K562 treated with DMSO at 1 percent for 24 hours (cell line): ENCODE measurements around the gene IKZF4. TPM values are rescaled to one million over a fixed set of nuclear protein-coding genes. Genes with fewer than 3 reads are reported as not detected.

Source experiments
- total RNA-seq: library from RNA; unstranded; fragments of 300-600 nt; gene quantifications from 2 replicates; pipeline ENCODE4 v1.2.3, GENCODE V29; 2022; ENCODE audit warnings: low read depth; ENCODE audit not compliant: insufficient read depth

Gene IKZF4
- total RNA-seq: 26.2 and 31.1 TPM in 2 replicates

DNA sequence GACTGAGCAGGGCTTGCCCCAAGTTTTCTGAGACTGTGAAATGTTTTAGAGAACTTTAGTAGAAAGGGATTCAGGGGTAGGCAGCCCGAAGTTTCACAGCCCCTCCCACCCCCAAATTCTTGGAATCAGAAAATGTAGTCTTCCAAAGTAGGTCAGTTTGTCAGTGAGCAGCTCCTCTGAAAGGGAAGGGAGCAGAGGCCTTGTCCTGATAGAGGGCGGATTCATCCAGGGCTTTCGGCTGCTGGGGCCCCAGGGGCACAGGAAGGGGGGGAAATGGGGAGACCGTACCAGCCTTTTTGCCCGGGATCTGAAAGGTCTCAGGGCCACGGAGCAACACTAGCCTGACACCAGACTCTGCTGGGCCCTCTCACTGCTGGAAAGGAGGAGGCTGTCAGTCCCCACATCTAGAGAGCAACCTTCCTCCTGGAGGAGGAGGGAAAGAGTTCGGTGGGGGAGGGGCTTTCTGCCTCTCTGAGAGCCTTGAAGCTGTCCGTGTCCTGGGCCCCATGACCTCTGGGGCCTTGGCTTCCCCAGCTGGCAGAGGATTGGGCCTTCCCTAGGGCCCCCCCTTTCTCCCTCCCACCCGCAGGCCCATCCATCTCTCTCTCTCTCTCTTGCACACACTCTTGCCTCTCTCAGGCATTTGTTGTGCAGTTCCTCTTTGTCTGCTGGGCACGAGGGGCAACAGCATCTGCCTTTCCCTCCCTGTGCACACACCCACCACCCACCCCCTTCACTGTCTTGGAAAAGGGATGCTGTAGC lies at the start of gene IKZF4:
Gene IKZF4 (plus strand): TSS at position 621 of the 762 bp plus-strand sequence. CDS start 451 bp downstream, outside the sequence.

DNA sequence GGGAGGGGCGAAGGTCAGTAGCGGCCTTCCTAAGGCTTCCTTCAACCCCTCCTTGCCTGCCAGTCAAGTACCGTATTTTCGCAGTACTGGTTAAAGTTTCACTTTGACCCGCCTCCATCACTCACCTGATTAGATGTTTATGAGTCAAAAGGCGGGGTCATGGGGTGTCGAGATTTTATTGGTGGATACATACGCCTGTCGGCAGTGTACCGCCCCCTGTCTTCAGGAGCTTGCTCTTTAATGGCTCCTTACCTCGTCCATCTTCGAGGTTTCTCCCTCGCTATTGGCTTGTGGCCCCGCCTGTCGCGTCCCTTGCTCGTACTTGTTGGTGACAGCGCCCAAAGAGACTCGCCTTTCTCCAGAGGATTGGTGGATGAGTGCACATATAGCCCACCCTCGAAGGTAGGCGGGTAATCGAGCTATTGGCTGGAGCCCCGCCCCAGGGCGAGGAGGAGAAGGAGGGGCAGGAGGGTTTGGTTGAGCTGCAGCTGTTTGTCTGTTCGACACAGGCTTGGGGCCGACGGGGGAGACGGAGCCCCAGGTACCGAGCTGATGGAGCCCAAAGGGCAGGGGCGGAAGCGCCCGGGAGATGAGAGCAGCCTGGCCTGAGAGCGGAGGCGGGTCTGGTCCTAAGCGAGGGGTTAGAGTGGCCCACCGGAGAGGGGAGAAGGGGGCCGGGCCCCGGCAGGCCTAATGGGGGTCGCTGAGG lies 47.1 kb upstream of the IKZF4 start, which contains the start of gene RAB5B:
Gene RAB5B (plus strand): TSS at position 480 of the 709 bp plus-strand sequence. CDS start 12,883 bp downstream, outside the sequence.

DNA sequence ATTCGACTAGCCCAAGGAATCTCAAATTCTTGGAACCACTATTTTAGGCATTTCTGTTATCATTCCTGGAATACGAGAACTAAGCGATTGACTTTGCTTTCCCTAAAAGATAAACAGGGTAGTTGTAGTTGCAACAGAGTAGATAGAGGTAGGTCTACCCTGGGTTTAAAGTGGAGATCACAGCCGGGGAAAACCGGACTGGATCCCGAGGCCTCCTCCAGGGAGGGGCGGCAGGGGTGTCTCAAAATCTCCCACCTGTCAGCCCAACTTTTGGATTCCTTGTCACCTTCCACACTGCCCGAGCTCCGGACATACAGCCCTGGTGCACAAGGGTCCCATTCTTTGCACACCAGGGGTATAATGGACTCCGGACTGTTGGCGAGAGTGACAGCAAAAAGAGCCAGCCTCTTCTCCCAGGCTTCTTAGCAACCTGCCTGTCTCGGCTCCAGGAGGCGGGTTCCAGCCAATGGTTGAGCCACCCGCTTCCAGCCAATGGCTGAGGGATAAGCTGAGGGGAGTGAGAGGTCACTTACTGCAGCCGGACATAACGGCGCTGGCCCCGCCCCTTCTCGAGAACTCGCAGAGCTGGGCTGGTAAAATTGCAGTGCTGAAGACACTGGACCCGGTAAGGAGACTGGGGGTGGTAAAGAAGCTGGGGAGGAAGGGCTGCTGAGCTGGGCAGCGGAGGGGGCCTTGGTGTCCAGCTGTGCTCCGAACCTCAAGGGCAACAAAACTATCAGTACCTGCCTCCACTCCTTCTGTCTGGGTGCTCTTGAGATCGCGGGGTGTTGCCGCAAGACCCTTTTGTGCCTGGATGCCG lies 23.9 kb upstream of the IKZF4 start, which contains the start of gene SUOX:
Gene SUOX (plus strand): TSS at position 562 of the 820 bp plus-strand sequence. CDS start 4,946 bp downstream, outside the sequence.

DNA sequence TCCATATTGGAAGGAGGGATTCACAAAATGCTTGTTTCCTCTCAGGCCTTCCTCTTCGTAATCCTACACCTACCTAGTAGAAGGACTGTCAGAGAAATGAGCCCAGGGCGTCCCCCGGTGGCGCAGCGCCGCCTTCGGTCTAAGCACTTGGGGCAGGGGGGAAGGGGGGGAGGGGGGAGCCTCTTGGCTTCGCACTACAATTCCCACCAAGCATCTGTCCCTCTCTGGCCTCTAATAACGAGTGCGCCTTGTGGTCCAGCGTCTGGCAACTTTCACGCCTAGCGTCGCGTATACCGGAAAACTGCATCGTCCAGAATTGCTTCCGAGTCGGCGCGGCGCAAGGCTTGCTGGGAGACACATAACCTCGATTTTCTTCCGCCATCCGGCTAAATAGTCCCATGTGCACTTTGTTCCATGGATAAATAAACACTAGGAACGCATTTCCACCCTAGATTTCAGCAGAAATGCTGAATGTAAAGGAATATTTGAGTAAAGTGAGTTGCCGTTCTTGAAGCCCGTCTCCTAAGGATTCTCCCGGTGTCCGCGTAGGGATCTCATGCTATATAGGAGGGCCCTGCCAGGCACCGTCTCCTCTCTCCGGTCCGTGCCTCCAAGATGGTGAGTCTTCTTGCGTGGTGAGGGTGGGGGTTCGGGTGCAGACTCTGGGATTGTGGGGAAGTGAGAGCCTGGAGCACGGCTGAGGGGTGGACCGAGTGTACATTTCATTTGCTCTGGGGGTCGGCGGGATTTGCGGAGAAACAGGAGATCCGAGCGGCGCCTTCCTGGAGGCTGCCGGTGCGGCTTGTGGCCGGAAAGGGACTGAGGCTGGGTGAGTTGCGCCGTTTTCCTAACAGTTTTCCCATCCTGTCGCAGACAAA lies 20.9 kb downstream of the IKZF4 start, which contains the start of gene RPS26:
Gene RPS26 (plus strand): TSS at position 367 of the 878 bp plus-strand sequence. CDS start 249 bp downstream, at position 616.

DNA sequence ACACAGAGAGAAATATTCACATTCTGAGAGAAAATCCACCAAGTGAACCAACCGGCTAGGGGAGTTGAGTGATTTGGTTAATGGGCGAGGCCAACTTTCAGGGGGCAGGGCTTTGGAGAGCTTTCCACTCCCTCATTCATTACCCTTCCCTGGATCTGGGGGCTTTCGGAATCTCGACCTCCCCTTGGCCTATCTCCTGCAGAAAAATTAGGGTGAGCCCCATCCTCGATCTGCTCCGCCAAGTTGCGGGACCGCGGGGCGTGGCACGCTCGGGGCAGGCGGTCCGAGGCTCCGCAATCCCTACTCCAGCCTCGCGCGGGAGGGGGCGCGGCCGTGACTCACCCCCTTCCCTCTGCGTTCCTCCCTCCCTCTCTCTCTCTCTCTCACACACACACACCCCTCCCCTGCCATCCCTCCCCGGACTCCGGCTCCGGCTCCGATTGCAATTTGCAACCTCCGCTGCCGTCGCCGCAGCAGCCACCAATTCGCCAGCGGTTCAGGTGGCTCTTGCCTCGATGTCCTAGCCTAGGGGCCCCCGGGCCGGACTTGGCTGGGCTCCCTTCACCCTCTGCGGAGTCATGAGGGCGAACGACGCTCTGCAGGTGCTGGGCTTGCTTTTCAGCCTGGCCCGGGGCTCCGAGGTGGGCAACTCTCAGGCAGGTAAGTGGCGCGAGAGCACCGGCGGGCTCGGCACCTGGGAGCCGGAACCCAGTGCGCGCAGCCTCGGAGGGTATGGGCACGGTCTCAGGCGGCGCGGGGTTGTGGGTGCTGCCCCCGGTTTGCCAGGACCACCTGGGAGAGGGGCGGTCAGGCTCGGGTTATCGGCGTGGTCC lies 59.1 kb downstream of the IKZF4 start, which contains the start of gene ERBB3:
Gene ERBB3 (plus strand): TSS at position 443 of the 833 bp plus-strand sequence. CDS start 136 bp downstream, at position 579.

Other genes starting within 250 kb of the IKZF4 start
- gene SARNP, start 203.3 kb upstream of the IKZF4 start, total RNA-seq: 69.0 and 84.4 TPM in 2 replicates
- 29.6 and 36.3 TPM in 2 replicates for gene ORMDL2, start 203.0 kb upstream of the IKZF4 start, total RNA-seq
- 22.0 and 22.8 TPM in 2 replicates for gene DNAJC14, start 191.5 kb upstream of the IKZF4 start, total RNA-seq
- 1.0 and 1.6 TPM in 2 replicates for gene MMP19, start 178.1 kb upstream of the IKZF4 start, total RNA-seq
- 37.1 and 38.3 TPM in 2 replicates for gene PYM1, start 93.1 kb upstream of the IKZF4 start, total RNA-seq
- gene DGKA, start 89.9 kb upstream of the IKZF4 start, total RNA-seq: 12.2 and 12.7 TPM in 2 replicates
- gene PMEL, start 55.0 kb upstream of the IKZF4 start, total RNA-seq: 1.4 and 2.7 TPM in 2 replicates
- 90.4 and 99.9 TPM in 2 replicates for gene CDK2, start 54.2 kb upstream of the IKZF4 start, total RNA-seq
- 33.4 and 45.9 TPM in 2 replicates for gene RAB5B, start 47.0 kb upstream of the IKZF4 start, total RNA-seq
- gene SUOX, start 23.8 kb upstream of the IKZF4 start, total RNA-seq: 41.6 and 44.3 TPM in 2 replicates
- gene RPS26, start 20.9 kb downstream of the IKZF4 start, total RNA-seq: 352 and 367 TPM in 2 replicates
- gene ERBB3, start 59.1 kb downstream of the IKZF4 start, total RNA-seq: 6.3 TPM in 2 replicates
- 161 and 163 TPM in 2 replicates for gene PA2G4, start 83.5 kb downstream of the IKZF4 start, total RNA-seq
- gene RPL41, start 95.6 kb downstream of the IKZF4 start, total RNA-seq: 3,973 and 4,172 TPM in 2 replicates
- 3.5 and 4.6 TPM in 2 replicates for gene ZC3H10, start 97.2 kb downstream of the IKZF4 start, total RNA-seq
- 146 and 181 TPM in 2 replicates for gene ESYT1, start 107.2 kb downstream of the IKZF4 start, total RNA-seq
- 42.6 and 50.4 TPM in 2 replicates for gene MYL6B, start 131.5 kb downstream of the IKZF4 start, total RNA-seq
- gene MYL6, start 137.3 kb downstream of the IKZF4 start, total RNA-seq: 963 and 965 TPM in 2 replicates
- 75.9 and 76.4 TPM in 2 replicates for gene SMARCC2, start 168.4 kb downstream of the IKZF4 start, total RNA-seq
- gene RNF41, start 200.9 kb downstream of the IKZF4 start, total RNA-seq: 50.0 and 51.1 TPM in 2 replicates
- 47.7 and 52.8 TPM in 2 replicates for gene NABP2, start 203.3 kb downstream of the IKZF4 start, total RNA-seq
- gene SLC39A5, start 209.0 kb downstream of the IKZF4 start, total RNA-seq: not detected in 2 replicates
- 28.5 and 29.8 TPM in 2 replicates for gene ANKRD52, start 237.3 kb downstream of the IKZF4 start, total RNA-seq
- gene COQ10A, start 245.9 kb downstream of the IKZF4 start, total RNA-seq: 46.4 and 47.3 TPM in 2 replicates